Amygdala (tissue), 56 donors: ENCODE results near the gene AKAP8.
A peak's percentile ranks its signal among the peaks of the same experiment; 100 is the strongest.
"Not testable (repeated sequence)": the region's sequence is repeated elsewhere in the genome, so short reads cannot be mapped to it uniquely, and the experiment has no call there.

Experiments
- DNase-seq, 56 donors: peaks; one replicate each; lab custom pipeline; 2025; lab: John Stamatoyannopoulos, UW

The AKAP8 gene

DNA sequence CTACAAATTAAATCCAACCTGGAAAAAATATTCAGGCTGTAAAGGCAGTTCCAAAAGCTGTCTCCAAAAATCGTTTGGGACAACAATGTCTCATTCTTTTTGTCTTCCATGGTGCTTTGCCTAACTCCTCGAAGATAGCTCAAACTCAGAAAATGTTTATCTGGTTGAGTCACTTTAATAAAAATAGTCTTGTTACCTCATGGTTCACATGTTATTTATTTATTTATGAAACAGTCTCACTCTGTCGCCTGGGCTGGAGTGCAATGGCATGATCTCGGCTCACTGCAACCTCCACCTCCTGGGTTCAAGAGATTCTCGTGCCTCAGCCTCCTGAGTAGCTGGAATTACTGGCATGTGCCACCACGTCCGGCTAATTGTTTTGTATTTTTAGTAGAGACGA is 42.4 kb downstream of the AKAP8 start:
- no peak for DNase-seq

DNA sequence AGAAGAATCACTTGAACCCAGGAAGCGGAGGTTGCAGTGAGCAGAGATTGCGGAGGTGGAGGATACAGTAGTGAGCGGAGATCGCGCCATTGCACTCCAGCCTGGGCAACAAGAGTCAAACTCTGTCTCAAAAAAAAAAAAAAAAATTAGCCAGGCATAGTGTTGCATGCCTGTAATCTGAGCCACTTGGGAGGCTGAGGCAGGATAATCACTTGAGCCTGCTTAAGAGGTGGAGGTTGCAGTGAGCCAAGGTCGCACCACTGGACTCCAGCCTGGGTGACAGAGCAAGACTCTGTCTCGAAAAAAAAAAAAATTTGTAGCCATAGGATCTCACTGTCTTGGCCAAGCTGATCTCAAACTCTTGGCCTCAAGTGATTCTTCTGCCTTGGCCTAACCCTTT is 43.6 kb downstream of the AKAP8 start:
- DNase-seq, result not testable (repeated sequence)

DNA sequence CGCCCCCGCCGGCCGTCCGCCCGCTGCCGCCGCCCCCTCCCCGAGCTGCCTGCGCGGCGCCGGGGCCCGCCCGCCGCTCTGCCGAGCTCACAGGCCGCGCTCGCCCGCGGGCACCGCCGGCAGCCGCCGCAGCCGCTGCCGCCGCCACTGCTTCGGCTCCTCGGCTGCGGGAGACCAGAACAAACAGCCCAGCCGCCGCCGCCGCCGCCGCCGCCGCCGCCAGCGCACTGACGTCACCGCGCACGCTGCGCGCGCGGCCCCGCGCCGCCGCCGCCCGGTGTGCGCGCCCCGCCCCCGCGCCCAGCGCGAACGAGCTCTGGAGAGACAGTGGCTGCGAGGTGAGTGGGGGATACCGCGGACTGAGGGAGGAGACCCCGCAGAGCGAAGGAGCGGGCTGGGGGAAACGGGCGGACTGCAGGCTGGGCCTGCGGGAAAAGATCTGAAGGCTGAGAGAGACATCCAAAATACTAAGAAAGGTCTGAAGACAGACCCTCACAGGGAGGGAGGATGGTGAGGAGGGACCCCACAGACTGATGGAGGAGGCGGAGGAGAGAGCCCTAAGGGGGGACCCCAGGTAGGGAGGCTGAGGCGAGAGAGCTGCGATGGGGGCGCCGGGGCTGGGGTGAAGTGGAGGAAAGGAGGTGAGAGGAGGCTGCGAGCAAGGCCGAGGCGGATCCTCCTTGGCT is 47.1 kb downstream of the AKAP8 start, which contains the start of gene BRD4:
Gene BRD4, minus strand, starts transcription at position 229 of the 686 bp plus-strand sequence. CDS start 59,440 bp downstream, outside the sequence.
- DNase-seq, result peak in 46 of 56 donors; percentile 7 to 77 (median 47)

DNA sequence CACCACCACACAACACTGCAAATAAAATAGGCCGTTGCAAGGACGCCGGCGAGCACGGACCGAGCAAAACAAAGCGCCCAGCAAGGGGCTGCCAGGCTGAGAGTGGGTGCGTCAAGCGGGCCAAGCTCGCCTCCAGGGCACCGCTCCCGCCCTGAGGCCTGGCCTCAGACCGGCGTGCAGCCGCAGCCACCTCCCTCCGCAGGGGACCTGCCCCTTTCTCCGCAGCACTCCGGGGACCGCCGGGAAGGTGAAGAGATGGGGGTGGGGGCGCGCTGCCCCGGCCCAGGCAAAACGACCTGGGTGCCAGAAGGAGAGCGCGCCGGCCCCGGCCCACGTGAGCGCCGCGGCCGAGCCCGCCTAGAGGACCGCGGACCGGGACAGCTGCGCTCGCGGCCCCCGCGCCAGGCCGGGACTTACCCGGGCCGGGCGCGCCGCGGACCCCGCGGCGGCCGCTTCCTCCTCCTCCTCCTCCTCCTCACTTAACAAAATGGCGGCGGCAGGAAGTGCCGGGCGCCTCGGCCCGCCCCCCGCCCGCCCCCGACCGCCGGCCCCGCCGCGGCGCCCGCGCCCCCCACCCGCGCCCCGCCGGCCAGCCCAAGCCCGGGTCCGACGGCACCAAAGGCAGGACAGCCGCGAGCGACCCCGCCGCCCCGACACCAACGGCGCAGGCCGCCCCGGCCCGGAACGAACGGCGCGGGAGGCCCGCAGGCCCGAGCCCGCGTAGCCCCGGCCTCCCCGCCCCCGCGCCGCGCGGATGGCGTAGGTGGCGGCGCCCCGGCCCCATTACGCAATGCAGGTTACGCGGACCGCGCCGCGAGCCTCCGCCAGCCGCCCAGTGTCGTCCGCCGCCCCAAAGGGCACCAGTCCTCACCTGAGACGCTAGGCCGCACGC is 47.9 kb downstream of the AKAP8 start:
- peak in 34 of 56 donors; percentile 9 to 69 (median 39) for DNase-seq

DNA sequence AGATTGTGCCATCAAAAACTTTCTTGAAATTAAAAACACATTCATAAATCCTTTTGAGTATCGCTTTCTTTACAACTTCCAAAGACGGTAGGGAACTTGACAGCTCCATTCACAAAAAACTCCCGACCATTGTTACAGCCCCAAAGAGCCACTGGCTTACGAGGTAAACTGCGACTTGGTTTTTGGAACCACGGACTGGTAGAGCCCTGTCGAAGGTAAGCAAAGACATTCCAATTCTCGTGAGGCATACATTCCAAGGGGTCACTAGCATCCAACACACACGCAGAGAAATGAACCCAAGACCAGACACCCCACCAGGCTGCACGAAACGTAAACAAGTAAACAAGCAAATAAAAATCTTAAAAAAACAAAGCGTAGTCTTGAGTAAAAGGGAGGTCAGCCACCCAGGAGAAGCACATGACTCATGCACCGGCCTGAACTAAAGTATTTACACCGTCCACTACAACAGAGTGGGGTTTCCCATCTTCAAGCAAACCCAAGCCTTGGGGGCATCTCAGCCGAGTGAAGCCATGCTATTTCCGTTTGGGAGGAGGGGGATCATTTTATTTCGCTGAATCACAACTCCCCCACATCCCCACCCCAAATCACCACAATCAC is 48.7 kb downstream of the AKAP8 start:
- DNase-seq, result peak in 1 of 56 donors; percentile 7

DNA sequence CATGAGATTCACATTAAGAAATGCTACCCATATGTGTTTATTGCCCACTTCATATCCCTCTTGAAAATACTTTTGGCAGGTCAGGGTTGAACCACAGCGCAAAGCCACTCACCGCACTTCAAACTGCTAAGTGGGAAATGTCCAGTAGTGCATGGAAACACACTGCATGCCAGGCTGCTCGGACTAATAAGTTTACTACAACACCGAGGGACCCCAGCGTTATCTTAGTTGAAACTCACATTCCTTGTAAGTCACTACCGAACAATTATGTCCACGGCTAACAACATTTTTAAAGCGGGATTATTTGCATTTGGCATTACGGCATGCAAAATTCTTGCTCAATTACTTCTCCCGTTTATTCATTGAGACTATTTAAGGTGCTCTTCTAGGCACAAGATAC is 51.3 kb downstream of the AKAP8 start:
- DNase-seq, result no peak

DNA sequence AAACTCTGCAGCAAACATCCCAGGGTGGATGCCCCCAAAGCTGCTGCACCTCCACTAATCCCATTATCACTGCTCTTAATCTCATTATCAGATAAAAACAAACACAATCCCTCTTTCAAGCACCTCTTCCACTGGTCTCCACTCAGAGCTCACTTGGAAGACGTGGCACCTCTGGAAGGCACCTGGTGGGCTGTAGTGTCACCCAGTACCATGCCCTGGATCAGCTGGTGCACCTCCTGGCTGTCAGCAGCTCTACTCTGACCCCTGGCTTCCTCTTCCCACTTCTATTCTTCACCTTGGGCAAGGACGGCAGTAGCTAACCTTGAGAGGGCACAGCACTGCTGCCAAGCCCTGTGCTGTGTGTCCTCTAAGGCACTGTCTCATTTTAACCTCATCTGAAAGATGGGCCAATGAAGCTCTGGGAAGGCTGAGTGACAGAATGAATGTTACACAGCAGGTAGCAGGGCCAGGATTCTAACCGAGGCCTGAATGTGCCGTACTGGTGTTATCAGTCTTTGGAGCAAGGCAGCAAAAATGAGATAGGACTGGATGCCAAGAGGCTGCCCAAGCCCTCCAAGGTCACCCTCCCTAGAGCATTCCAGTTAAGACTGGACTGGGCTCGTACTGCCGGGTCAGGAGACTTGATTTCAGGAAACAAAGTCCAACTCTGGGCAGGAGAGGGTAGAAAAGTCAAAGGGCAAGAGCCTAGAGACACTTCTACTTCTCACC is 54.6 kb downstream of the AKAP8 start:
- DNase-seq, result no peak

DNA sequence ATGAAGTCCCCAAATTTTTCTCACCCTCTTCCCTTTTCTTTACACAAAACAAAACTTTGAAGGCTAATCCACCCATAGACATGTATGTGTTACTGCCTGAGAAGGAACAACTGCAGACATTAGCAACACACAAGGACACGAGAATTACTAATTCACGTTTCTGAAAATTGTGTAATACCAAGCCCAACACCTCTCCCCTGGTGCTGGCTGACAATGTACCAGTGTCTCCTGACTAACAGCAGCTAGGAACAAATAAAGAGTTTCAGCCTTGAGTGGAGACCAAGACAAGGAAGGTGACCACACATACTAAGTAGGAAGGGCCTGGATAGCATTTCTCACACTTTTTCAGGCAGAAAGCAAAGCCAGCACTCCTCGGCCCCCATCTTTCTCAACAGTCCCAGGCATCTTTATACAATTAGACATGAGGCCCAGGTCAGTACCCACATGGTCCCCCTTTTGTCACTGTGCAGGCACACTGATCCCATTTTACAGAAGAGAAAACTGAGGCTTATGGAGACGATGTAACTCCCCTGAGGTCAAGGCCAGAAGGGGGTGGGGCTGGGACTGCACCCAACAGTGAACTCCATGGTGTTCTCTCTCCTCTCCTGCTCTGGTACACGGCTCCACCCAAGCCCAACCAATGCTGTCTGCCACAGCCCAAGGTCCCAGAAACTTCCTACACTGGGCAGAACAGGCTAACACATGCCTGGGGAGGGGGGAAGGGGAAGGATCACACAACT is 55.9 kb downstream of the AKAP8 start:
- DNase-seq, result peak in 6 of 56 donors; percentile 4 to 40 (median 8)

DNA sequence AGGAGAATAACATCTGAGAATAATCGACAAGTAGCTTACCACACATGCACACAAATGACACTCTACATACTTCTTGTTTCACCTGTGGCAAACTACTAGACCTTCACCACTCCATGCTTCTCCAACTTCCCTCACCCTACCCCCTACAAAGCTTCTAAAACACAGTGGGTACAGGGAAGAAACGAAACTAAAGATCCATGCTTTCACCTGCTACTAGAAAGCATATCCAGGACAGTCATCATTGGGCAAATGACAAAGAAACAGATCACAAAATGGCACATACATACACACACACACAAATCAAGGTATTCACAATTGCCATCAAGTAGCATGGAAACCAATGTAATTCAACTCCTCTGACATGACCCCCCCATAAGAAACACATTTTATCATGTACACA is 57.8 kb downstream of the AKAP8 start:
- no peak for DNase-seq

DNA sequence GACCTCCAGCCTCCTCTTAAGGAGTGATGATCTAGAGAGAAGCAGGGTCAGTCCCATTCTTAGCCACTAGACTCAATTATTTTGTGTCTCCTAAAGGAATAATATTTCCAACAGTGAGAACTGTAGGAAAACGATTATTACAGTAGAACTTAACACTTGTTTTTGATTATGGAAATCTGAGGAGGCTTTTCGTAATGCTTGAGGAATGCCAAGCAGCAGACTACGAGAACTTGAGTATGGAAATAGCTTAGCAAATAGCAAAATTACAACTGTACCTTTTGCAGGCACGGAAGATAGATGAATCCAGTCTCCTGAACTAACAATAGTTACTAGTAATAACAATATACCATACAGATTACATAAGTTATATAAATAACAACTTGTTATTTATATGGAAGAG is 59.5 kb downstream of the AKAP8 start:
- DNase-seq, result no peak

DNA sequence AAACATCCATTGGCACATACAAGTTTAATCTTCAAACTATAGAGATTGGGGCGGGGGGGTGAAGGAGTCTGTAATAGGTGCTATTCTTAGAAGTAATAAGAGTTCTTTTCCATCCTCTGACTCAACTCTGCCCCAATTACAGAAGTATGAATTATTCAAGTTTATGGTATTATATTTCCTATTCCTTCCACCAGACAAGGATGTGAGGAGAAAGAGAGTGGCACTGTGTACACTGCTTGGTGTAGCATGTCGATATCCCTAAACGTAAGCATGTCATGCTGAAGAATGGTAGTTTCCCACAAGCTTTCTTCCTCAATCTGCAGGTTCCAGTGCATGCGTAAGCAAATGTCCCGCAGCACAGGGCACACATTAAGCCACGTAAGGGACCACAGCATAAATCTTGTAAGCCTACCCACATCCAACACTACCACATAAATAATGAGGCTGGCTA is 61.3 kb downstream of the AKAP8 start:
- DNase-seq, result no peak

DNA sequence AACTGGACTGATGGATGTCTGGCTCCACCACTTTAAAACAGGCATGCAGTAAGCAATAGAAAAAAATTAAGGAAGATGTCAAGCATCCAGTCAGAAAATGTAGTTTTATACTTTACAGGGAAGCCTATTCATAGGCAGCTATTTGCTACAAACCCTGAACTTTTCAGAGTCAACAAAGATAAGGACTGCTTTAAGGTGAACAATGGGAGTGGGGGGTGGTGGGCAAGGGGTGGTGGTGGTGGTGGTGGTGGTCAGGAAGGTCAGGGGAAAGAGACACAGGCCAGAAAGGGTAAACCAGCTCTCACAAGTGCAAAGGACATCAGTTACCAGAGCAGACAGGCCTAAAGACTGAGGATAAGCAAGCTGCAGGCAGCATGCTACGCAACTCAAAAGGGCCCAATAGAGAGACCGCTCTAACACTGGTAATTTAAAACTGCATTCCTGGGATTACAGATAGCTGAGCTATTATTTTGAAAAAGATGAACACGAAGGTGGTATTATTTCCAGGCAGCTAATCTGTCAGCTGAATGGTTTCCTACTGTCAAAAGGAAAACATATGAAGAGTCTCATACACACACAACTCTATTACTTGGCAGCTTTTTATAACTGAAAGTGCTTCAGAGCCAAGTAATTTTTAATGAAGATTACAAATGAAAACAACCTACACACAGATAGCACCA is 62.1 kb downstream of the AKAP8 start:
- DNase-seq, result no peak

DNA sequence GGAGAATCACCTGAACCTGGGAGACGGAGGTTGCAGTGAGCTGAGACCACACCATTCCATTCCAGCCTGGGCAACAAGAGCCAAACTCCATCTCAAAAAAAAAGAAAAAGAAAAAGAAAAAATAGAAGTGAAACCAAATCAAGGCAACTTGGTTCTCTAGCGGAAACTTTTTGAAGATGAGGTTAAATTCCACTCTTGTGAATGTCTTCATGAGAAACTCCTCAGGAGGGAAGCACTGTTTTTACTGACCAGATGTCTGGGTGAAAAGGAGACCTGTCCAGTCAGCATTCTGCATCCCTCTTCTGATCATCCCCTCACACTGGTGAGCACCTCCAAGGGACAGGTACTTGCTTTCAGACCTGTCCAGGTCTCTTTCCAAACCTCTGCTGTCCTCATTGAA is 63.1 kb downstream of the AKAP8 start:
- DNase-seq, result no peak

DNA sequence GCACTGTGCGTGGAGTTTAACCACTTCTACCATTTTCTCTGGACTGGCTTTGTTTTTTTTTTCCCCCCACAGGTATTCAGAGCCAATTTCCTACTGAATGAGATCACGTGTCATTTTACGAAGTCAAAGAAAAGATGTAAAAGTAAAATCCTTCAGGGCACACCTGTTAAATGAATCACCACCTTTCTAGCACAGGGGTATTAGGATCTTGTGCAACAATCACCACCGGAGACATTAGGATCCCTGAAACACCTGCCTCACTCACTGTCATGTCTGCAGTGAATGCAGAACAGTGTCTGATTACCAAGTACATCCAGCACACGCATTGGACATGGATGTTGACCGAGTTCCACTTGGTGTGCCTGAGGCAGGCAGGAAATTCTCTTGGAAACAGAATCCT is 64.5 kb downstream of the AKAP8 start:
- no peak for DNase-seq

DNA sequence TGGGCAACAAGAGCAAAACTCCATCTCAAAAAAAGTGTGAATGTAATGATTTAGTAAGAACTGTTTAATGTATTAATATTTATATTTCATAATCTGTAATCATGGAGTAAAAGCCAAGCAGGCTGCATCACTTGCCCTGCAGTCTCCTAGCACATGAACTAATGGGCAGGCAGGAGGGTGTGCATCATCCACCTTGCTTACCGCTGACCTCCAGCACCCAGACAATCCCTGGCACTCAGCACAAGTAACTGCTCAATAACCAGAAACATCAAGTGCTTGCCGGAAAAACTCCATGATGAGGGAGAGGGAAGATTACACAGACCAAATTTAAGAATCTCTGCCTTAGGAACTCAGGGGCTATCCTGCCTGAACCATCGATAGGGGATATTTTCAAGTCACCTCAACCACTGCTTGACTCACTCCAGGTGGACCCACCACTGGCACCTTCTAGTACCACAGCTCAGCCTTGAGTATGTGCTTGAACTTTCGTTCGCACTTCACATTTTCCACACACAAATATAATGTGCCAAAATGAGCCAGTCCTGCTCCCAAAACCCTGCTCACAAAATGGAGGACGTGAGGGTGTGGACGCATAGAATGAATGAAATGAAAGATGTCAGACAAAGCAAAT is 65.8 kb downstream of the AKAP8 start:
- DNase-seq, result no peak

DNA sequence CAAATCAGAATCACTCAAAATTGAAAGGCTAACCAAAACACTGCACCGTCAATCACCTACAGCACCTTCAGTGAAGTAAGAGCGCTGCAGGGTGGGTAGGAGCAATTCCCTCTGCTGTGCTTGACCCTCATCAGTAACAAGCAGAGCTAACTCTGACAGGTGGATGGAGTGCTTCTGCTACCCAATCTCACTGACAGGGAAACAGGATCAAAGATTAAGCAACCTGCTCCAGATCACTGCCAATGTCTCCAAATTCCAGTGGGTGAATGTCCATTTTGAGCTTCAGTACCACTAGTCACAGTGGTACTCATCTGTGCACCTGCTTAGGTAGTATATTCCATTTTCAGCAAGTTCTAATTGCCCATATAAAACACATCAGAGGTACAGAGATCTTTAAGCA is 72.4 kb downstream of the AKAP8 start:
- no peak for DNase-seq

DNA sequence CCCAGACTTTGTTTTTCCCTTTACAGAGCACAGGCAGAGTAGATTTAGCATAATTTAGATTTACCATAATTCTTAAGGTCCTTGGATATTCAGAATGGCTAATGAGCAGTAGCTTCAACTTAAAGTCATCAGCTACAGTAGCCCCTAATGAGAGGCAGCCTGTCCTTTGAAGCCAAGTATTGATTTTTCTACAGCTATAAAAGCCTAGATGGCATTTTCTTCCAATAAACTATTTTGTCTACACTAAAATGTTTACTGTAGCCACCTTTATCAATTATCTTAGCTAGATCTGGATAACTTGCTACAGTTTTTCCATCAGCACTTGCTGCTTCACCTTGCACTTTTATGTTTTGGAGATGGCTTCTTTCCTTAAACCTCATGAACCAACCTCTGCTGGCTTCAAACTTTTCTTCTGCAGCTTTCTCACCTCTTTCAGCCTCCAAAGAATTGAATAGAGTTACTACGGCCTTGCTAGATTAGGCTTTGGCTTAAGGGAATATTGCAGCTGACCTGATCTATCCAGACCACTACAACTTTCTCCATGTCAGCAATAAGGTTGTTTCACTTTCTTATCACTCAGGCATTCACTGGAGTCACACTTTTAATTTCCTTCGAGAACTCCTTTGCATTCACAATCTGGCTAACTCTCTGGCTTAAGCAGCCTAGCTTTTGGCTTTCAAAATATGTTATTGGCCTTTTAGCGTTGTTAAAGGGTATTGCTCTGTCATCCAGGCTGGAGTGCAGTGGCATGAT is 73.8 kb downstream of the AKAP8 start:
- DNase-seq, result no peak

DNA sequence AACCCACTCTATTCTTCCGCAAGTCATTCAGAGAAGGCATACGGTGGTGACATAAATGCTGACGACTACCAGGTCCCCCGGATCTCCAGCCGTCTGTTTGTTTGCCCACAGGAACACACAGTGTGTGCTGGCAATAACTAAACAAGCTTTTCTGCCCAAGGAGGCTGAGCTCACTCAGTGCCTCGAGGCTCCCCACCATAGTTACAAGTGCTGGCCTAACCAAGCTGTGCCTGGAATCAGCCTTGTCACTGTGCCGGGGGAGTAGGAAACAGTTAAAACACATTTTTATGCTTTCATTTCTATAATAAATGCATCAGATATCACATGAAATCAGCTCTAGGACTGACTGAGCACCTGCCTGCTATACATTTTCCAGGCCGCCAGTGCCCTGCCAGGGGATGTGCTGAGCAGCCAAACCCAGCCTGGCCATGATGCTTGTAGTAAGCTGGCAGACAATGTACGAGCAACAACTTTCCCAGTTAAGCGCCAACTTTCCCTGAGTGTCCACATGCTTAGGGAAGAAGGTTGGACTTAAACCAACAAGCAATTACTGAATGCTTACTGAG is 75.4 kb downstream of the AKAP8 start:
- peak in 10 of 56 donors; percentile 6 to 40 (median 18) for DNase-seq
